ENCODE results near the gene DYNC1LI1. TPM values are rescaled to one million over a fixed set of nuclear protein-coding genes. Genes with fewer than 3 reads are reported as not detected.

Gene DYNC1LI1
- total RNA-seq, 1 donor from 2014 or later = 181 TPM

Small RNA genes lying within 50 kb of the gene (microRNA-seq; reads per million reads assigned to microRNA genes)
- gene MIR548AY (ENCODE audit: unreplicated experiment) = not detected

Other genes starting within 250 kb of the DYNC1LI1 start
- gene CMTM7, start 179.0 kb downstream of the DYNC1LI1 start, total RNA-seq (ENCODE audit: unreplicated experiment) = 95.5 TPM
- 17.5 TPM for gene CMTM6, start 68.0 kb downstream of the DYNC1LI1 start, total RNA-seq (ENCODE audit: unreplicated experiment)
- gene CNOT10, start 114.3 kb upstream of the DYNC1LI1 start, total RNA-seq (ENCODE audit: unreplicated experiment) = 35.5 TPM
- 117 TPM for gene TRIM71, start 247.1 kb upstream of the DYNC1LI1 start, total RNA-seq (ENCODE audit: unreplicated experiment)

Measured in glutamatergic neuron (in vitro differentiated cells).